HEK293T (cell line): ENCODE results near the gene RASSF5.

Experiments used
- CTCF ChIA-PET: fragments of 350-600 bp; formaldehyde crosslinking; extraction: SDS; loops from one replicate; lab custom pipeline; 2021; ENCODE audit warnings: antibody characterized with exemption, inconsistent platforms; lab: Yijun Ruan, JAX
- POLR2A ChIA-PET: fragments of 350-600 bp; formaldehyde crosslinking; extraction: SDS; loops from one replicate; lab custom pipeline; 2020; ENCODE audit warnings: antibody characterized with exemption, inconsistent platforms; lab: Yijun Ruan, JAX
- DNase-seq: peaks from one replicate; pipeline ENCODE4 v3.0.0; 2012; ENCODE audit warnings: mixed read lengths; ENCODE audit errors: extremely low spot score
- ARNT ChIP-seq: fragments of 450-650 bp; IDR thresholded peaks from 2 replicates; pipeline ENCODE4 v1.6.1; 2017; ENCODE audit warnings: mild to moderate bottlenecking
- BHLHE40 ChIP-seq: fragments of 450-650 bp; IDR thresholded peaks from 2 replicates; pipeline ENCODE4 v1.6.1; 2016; ENCODE audit warnings: mild to moderate bottlenecking, moderate library complexity, borderline replicate concordance
- CTBP1 ChIP-seq: fragments of 450-650 bp; IDR thresholded peaks from 2 replicates; pipeline ENCODE4 v1.6.1; 2016; ENCODE audit warnings: borderline replicate concordance
- ELF4 ChIP-seq: fragments of 450-650 bp; IDR thresholded peaks from 2 replicates; pipeline ENCODE4 v1.6.1; 2017; ENCODE audit warnings: antibody characterized with exemption
- FOXA1 ChIP-seq: fragments of 450-650 bp; IDR thresholded peaks from 2 replicates; pipeline ENCODE4 v1.6.1; 2016; ENCODE audit warnings: mild to moderate bottlenecking
- FOXK2 ChIP-seq: fragments of 450-650 bp; IDR thresholded peaks from 2 replicates; pipeline ENCODE4 v1.6.1; 2016; ENCODE audit warnings: mild to moderate bottlenecking
- FOXM1 ChIP-seq: fragments of 450-650 bp; IDR thresholded peaks from 2 replicates; pipeline ENCODE4 v1.6.1; 2017; ENCODE audit warnings: mild to moderate bottlenecking, borderline replicate concordance
- HDGF ChIP-seq: fragments of 450-650 bp; IDR thresholded peaks from 2 replicates; pipeline ENCODE4 v1.6.1; 2017; ENCODE audit warnings: antibody characterized with exemption, borderline replicate concordance
- L3MBTL2 ChIP-seq: fragments of 450-650 bp; conservative IDR thresholded peaks from 2 replicates; pipeline ENCODE4 v1.6.1; 2016; ENCODE audit warnings: mild to moderate bottlenecking
- LEF1 ChIP-seq: fragments of 450-650 bp; IDR thresholded peaks from 2 replicates; pipeline ENCODE4 v1.6.1; 2017; ENCODE audit warnings: mild to moderate bottlenecking, borderline replicate concordance
- NFRKB ChIP-seq: fragments of 450-650 bp; IDR thresholded peaks from 2 replicates; pipeline ENCODE4 v1.6.1; 2016; ENCODE audit warnings: mild to moderate bottlenecking, moderate library complexity
- PKNOX1 ChIP-seq: fragments of 450-650 bp; IDR thresholded peaks from 2 replicates; pipeline ENCODE4 v1.6.1; 2016
- SP1 ChIP-seq: fragments of 450-650 bp; IDR thresholded peaks from 2 replicates; pipeline ENCODE4 v1.6.1; 2017
- SUZ12 ChIP-seq: fragments of 450-650 bp; IDR thresholded peaks from 2 replicates; pipeline ENCODE4 v1.6.1; 2016; ENCODE audit warnings: mild to moderate bottlenecking
- TARDBP ChIP-seq: fragments of 450-650 bp; IDR thresholded peaks from 2 replicates; pipeline ENCODE4 v1.6.1; 2016
- ZNF384 ChIP-seq: fragments of 450-650 bp; IDR thresholded peaks from 2 replicates; pipeline ENCODE4 v1.6.1; 2016

The RASSF5 gene

GRCh38 chr1:206636671-206637070 is 129.3 kb downstream of the RASSF5 start:
- no peak for TF ChIP-seq FOXM1
- TF ChIP-seq PKNOX1 = no peak
- TF ChIP-seq ELF4 = no peak
- TF ChIP-seq LEF1 = no peak
- TF ChIP-seq SUZ12 = no peak
- TF ChIP-seq FOXK2 = no peak
- TF ChIP-seq FOXA1 = no peak
- TF ChIP-seq TARDBP = no peak
- no peak for TF ChIP-seq SP1
- TF ChIP-seq HDGF = no peak
- TF ChIP-seq BHLHE40 = no peak
- TF ChIP-seq L3MBTL2 = no peak
- TF ChIP-seq NFRKB = no peak
- CTCF ChIA-PET = interaction anchor here (0.6 to 3.3 kb wide), 2 partner anchors 22 to 863 kb away, joined by 3 to 15 read pairs; no protein-coding TSS in a partner anchor
- POLR2A ChIA-PET = interaction anchor here (2.2 kb wide), 1 partner anchor 23 kb away, joined by 15 read pairs; no protein-coding TSS in a partner anchor
- no peak for DNase-seq

- TF ChIP-seq L3MBTL2 = no peak
- TF ChIP-seq TARDBP = no peak
- TF ChIP-seq ZNF384 = no peak
- TF ChIP-seq SP1 = no peak
- TF ChIP-seq CTBP1 = no peak
- no peak for TF ChIP-seq FOXA1
- no peak for TF ChIP-seq NFRKB
- TF ChIP-seq PKNOX1 = no peak
- no peak for TF ChIP-seq BHLHE40
- TF ChIP-seq ARNT = no peak
- TF ChIP-seq ELF4 = no peak
- no peak for TF ChIP-seq FOXK2
- CTCF ChIA-PET = interaction anchor here (0.6 to 3.3 kb wide), 3 partner anchors 21 to 862 kb away, joined by 3 to 15 read pairs (median 5); no protein-coding TSS in a partner anchor
- POLR2A ChIA-PET = no interaction called here
- DNase-seq = no peak
Measured at GRCh38 chr1:206637605-206638004, 130.3 kb downstream of the RASSF5 start.
